Type B pancreatic cell (in vitro differentiated cells): Measurements from ENCODE around the gene TNP1. TPM values are rescaled to one million over a fixed set of nuclear protein-coding genes. Genes with fewer than 3 reads are reported as not detected.

Experiments
- DNase-seq: peaks from one replicate; pipeline ENCODE4 v3.0.0; 2021; ENCODE audit warnings: mixed read lengths; ENCODE audit not compliant: unreplicated experiment; ENCODE audit errors: extremely low spot score
- H3K27ac Mint-ChIP-seq: 2 replicates; pipeline ENCODE4 v1.8.0; 2021; ENCODE audit warnings: mild to moderate bottlenecking, mixed read lengths
- H3K27me3 Mint-ChIP-seq: 2 replicates; pipeline ENCODE4 v1.8.0; 2021; ENCODE audit warnings: mixed read lengths
- H3K36me3 Mint-ChIP-seq: 2 replicates; pipeline ENCODE4 v1.8.0; 2021; ENCODE audit warnings: mixed read lengths
- H3K4me1 Mint-ChIP-seq: one replicate; pipeline ENCODE4 v1.8.0; 2021; ENCODE audit warnings: mixed read lengths; ENCODE audit not compliant: unreplicated experiment
- H3K4me3 Mint-ChIP-seq: 2 replicates; pipeline ENCODE4 v1.8.0; 2021; ENCODE audit warnings: mild to moderate bottlenecking, mixed read lengths
- H3K9me3 Mint-ChIP-seq: 2 replicates; pipeline ENCODE4 v1.8.0; 2021; ENCODE audit warnings: mixed read lengths
- CTCF ChIP-seq: fragments of 200-600 bp; sonication (generic); conservative IDR thresholded peaks from 2 replicates; pipeline ENCODE4 v1.5.0; 2021; ENCODE audit warnings: antibody characterized with exemption, mild to moderate bottlenecking
- total RNA-seq: library from RNA; stranded (reverse); gene quantifications from 2 replicates; pipeline ENCODE4 v1.2.1, GENCODE V29; 2021; ENCODE audit warnings: low replicate concordance

Gene TNP1
- total RNA-seq, 1 donor from 2014 or later, result not detected

- peaks cover 12% of the 10 kb centered on the region for H3K27me3 Mint-ChIP-seq
- no peak overlapping the region for H3K27ac Mint-ChIP-seq
- H3K9me3 Mint-ChIP-seq, result no peaks in the 10 kb centered on the region
- H3K4me1 Mint-ChIP-seq, result no peaks in the 10 kb centered on the region
- no peaks in the 10 kb centered on the region for H3K36me3 Mint-ChIP-seq
- no peak for TF ChIP-seq CTCF
- no peak for DNase-seq
- H3K4me3 Mint-ChIP-seq, result no peak overlapping the region
Observed at GRCh38 chr2:216819055-216819454, 40.8 kb downstream of the TNP1 start.

- Mint-ChIP-seq H3K27me3 (peaks cover 4% of the 10 kb centered on the region), H3K4me1 (no peaks in the 10 kb centered on the region), H3K27ac (no peak overlapping the region), H3K36me3 (no peaks in the 10 kb centered on the region), H3K4me3 (no peak overlapping the region), H3K9me3 (no peaks in the 10 kb centered on the region)
- no peak for DNase-seq
- no peak for TF ChIP-seq CTCF
Observed at GRCh38 chr2:216810399-216811160, 49.3 kb downstream of the TNP1 start.

Other genes with a start within 250 kb of the TNP1 start
- 121 and 252 TPM in 2 replicates for gene IGFBP2, start 226.6 kb downstream of the TNP1 start, total RNA-seq
- 51.0 and 245 TPM in 2 replicates for gene IGFBP5, start 164.5 kb downstream of the TNP1 start, total RNA-seq